OCI-LY3 (cell line): ENCODE data around the gene PHAF1.

Source experiments
- H2AFZ ChIP-seq: fragments of 200-600, 300-600 bp; shearing (Covaris generic); 2 replicates; pipeline ENCODE4 v1.6.0; 2014; ENCODE audit warnings: antibody characterized with exemption, low read depth, low read length
- H3K27ac ChIP-seq: fragments of 200-600, 300-600 bp; sonication (generic); 2 replicates; pipeline ENCODE4 v1.5.1; 2014; ENCODE audit warnings: mild to moderate bottlenecking, low read length, moderate library complexity, mixed read lengths
- H3K27me3 ChIP-seq: fragments of 200-600, 300-600 bp; sonication (generic); 2 replicates; pipeline ENCODE4 v1.6.1; 2014; ENCODE audit warnings: low read depth, low read length, mixed read lengths
- H3K36me3 ChIP-seq: fragments of 200-600, 300-600 bp; sonication (generic); replicated peaks from 2 replicates; pipeline ENCODE3; 2014; ENCODE audit warnings: low read depth, low read length, mixed read lengths
- H3K4me1 ChIP-seq: fragments of 300-600, 200-600 bp; sonication (generic); 2 replicates; pipeline ENCODE4 v1.6.1; 2014; ENCODE audit warnings: low read length, mixed read lengths
- H3K4me2 ChIP-seq: fragments of 200-600, 300-600 bp; sonication (generic); 2 replicates; pipeline ENCODE4 v1.6.1; 2014; ENCODE audit warnings: low read length, mixed read lengths
- H3K4me3 ChIP-seq: fragments of 300-600, 200-600 bp; sonication (generic); 2 replicates; pipeline ENCODE4 v1.5.1; 2014; ENCODE audit warnings: antibody characterized with exemption, mild to moderate bottlenecking, low read length, moderate library complexity
- H3K79me2 ChIP-seq: fragments of 300-600, 200-600 bp; shearing (Covaris generic); 2 replicates; pipeline ENCODE4 v1.6.1; 2014; ENCODE audit warnings: mild to moderate bottlenecking, low read length, mixed read lengths
- H3K9ac ChIP-seq: fragments of 300-600, 200-600 bp; shearing (Covaris generic); 2 replicates; pipeline ENCODE4 v1.6.0; 2014; ENCODE audit warnings: mild to moderate bottlenecking, low read length, moderate library complexity
- H3K9me3 ChIP-seq: fragments of 200-600, 300-600 bp; shearing (Covaris generic); 2 replicates; pipeline ENCODE4 v1.6.1; 2014; ENCODE audit warnings: low read length, mixed read lengths; ENCODE audit not compliant: insufficient read depth
- H4K20me1 ChIP-seq: fragments of 200-600, 300-600 bp; sonication (generic); 2 replicates; pipeline ENCODE4 v1.6.1; 2016; ENCODE audit warnings: low read length, mixed read lengths; ENCODE audit not compliant: insufficient read depth
- EZH2phosphoT487 ChIP-seq: fragments of 200-600 bp; shearing (Covaris generic); IDR thresholded peaks from 2 replicates; pipeline ENCODE4 v1.6.1; 2018; ENCODE audit warnings: antibody characterized with exemption, mixed run types, low read depth
- TF ChIP-seq, protein P1 (sequence below): fragments of 200-600, 300-600 bp; sonication (generic); IDR thresholded peaks from 2 replicates; pipeline ENCODE4 v1.5.1; 2014; ENCODE audit warnings: antibody characterized with exemption, low read length, low read depth

Gene PHAF1

DNA sequence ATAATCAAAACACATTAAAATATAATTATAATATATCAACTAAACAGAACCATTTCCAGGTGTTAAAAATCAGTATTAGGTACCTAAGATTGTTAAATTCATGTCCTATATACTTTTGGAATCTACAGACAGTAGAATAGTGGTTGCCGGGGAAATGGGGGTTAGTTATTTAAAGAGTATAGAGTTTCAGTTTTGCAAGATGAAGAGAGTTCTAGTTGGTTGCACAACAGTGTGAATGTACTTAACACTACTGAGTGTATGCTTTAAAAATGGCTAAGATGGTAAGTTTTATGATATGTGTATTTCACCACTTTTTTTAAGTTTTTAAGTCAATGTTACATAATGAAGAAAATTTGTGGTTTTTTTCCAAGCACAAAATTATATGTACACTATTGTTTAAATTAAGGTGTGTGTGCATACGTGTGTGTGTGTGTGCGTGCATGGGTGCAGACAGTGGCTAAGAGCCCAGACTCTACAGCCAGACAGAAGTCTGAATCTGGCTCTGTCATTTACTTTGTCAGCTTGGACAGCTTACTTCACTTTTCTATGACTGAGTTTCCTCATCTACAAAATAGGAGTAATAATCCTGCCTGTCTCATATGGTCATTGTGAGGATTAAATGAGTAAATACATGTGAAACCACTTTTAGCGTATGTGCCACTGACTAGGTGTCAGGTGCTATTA lies 25.3 kb upstream of the PHAF1 start:
- H3K4me2 ChIP-seq = no peak overlapping the region
- H3K79me2 ChIP-seq = peaks cover 9% of the 10 kb centered on the region
- H3K9me3 ChIP-seq = no peaks in the 10 kb centered on the region
- H3K27me3 ChIP-seq = no peaks in the 10 kb centered on the region
- H3K27ac ChIP-seq = no peak overlapping the region
- no peak overlapping the region for H2AFZ ChIP-seq
- no peaks in the 10 kb centered on the region for H4K20me1 ChIP-seq
- no peak overlapping the region for H3K4me3 ChIP-seq
- peaks cover 23% of the 10 kb centered on the region for H3K36me3 ChIP-seq
- no peak overlapping the region for H3K9ac ChIP-seq
- peaks cover 20% of the 10 kb centered on the region for H3K4me1 ChIP-seq
- TF ChIP-seq, protein P1, sequence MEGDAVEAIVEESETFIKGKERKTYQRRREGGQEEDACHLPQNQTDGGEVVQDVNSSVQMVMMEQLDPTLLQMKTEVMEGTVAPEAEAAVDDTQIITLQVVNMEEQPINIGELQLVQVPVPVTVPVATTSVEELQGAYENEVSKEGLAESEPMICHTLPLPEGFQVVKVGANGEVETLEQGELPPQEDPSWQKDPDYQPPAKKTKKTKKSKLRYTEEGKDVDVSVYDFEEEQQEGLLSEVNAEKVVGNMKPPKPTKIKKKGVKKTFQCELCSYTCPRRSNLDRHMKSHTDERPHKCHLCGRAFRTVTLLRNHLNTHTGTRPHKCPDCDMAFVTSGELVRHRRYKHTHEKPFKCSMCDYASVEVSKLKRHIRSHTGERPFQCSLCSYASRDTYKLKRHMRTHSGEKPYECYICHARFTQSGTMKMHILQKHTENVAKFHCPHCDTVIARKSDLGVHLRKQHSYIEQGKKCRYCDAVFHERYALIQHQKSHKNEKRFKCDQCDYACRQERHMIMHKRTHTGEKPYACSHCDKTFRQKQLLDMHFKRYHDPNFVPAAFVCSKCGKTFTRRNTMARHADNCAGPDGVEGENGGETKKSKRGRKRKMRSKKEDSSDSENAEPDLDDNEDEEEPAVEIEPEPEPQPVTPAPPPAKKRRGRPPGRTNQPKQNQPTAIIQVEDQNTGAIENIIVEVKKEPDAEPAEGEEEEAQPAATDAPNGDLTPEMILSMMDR = no peak
- TF ChIP-seq EZH2phosphoT487 = no peak

DNA sequence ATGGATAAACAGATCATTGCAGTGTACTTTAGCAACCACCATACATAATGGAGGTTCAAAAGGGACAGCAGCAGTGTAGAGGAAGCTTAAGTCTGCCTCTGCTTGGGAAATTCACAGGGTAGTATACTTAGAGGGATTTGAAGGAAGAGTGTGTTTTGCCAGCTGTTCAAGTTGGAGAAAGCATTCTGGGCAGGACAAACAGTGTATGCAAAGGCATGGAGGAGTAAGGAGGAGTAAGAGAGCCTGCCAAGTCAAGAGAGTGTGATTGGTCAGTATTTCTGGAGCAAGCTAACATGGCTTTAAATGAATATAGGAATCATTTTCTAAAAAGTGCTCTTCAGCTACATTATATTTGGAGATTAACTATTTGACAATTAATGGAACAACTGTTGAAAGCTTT lies 22.9 kb upstream of the PHAF1 start:
- Histone ChIP-seq H3K9me3 (no peaks in the 10 kb centered on the region), H3K79me2 (peaks cover 15% of the 10 kb centered on the region), H3K4me2 (no peak overlapping the region), H3K27ac (no peak overlapping the region), H3K27me3 (no peaks in the 10 kb centered on the region), H3K36me3 (peaks cover 18% of the 10 kb centered on the region), H4K20me1 (0 out of 2 replicates have a peak, but pooled peaks cover 5% of the 10 kb centered on the region), H3K9ac (no peak overlapping the region), H2AFZ (no peak overlapping the region), H3K4me1 (peaks cover 33% of the 10 kb centered on the region), H3K4me3 (no peak overlapping the region)
- TF ChIP-seq, protein P1 = no peak
- no peak for TF ChIP-seq EZH2phosphoT487

DNA sequence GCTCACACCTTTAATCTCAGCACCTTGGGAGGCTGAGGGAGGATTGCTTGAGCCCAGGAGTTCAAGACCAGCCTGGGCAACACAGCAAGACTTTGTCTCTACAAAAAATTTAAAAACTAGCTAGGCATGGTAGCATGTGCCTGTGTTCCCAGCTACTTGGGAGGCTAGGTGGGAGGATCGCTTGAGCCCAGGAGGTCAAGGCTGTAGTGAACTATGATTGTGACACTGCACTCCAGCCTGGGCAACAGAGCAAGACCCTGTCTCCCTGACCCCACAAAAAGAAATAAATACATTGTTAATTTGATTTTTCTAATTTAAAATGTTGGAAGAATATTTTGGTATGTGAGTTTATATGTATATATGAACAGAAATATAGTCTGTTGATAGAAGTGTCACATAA lies 22.4 kb upstream of the PHAF1 start:
- no peak for TF ChIP-seq EZH2phosphoT487
- TF ChIP-seq, protein P1 = no peak
- 0 out of 2 replicates have a peak, but pooled peaks cover 5% of the 10 kb centered on the region for H4K20me1 ChIP-seq
- no peak overlapping the region for H2AFZ ChIP-seq
- peaks cover 33% of the 10 kb centered on the region for H3K4me1 ChIP-seq
- peaks cover 15% of the 10 kb centered on the region for H3K79me2 ChIP-seq
- no peak overlapping the region for H3K27ac ChIP-seq
- H3K36me3 ChIP-seq = peaks cover 18% of the 10 kb centered on the region
- H3K27me3 ChIP-seq = no peaks in the 10 kb centered on the region
- H3K9me3 ChIP-seq = no peaks in the 10 kb centered on the region
- H3K9ac ChIP-seq = no peak overlapping the region
- no peak overlapping the region for H3K4me3 ChIP-seq
- no peak overlapping the region for H3K4me2 ChIP-seq

DNA sequence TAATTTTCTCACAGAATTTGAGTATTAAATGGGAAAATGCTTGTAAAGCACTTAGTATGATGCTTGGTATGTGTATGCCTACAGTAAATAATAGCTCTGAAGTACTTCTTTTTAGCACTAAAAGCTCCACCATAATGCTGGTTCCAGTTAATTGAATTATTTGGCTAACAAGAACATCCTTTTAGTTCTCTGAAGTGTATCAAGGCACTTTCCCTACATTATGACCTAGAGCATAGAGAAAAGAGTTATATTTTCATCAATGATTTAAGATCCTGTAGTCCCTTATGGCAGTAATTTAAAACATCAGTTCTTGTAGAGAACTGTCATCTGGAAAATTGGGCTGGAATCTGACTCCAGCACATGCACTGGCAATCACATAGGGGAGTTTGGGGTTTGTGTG lies 21.9 kb upstream of the PHAF1 start:
- Histone ChIP-seq H3K27ac (no peak overlapping the region), H3K4me2 (no peak overlapping the region), H3K36me3 (peaks cover 18% of the 10 kb centered on the region), H4K20me1 (0 out of 2 replicates have a peak, but pooled peaks cover 5% of the 10 kb centered on the region), H3K4me1 (peaks cover 33% of the 10 kb centered on the region), H3K9me3 (no peaks in the 10 kb centered on the region), H3K27me3 (no peaks in the 10 kb centered on the region), H2AFZ (no peak overlapping the region), H3K79me2 (peaks cover 15% of the 10 kb centered on the region), H3K4me3 (no peak overlapping the region), H3K9ac (no peak overlapping the region)
- TF ChIP-seq, protein P1 = no peak
- no peak for TF ChIP-seq EZH2phosphoT487
